ENCODE data around the gene RTN4R.

- TF ChIP-seq BRD4 (IDR thresholded peaks at IDR 0.05) = no peak
- TF ChIP-seq CTCF (IDR thresholded peaks at IDR 0.05 in 2 of 3, conservative IDR thresholded peaks at IDR 0.05 in 1 of 3; ENCODE audit: insufficient read depth in 2 of 3, low read depth in 1 of 3, low read length in 3 of 3) = no peak
- no peak for TF ChIP-seq STAG1 (CRISPR knock-in tag; IDR thresholded peaks at IDR 0.05; ENCODE audit: borderline replicate concordance)
- no peak for TF ChIP-seq BACH1 (tag; IDR thresholded peaks at IDR 0.05)
- TF ChIP-seq SAP30 (IDR thresholded peaks at IDR 0.05; ENCODE audit: borderline replicate concordance, insufficient read depth, low read depth, low read length, poor library complexity, severe bottlenecking) = no peak
- no peak for TF ChIP-seq REST (IDR thresholded peaks at IDR 0.05; ENCODE audit: borderline replicate concordance)
- TF ChIP-seq REST (CRISPR knock-in tag; IDR thresholded peaks at IDR 0.05; ENCODE audit: low read depth) = no peak
- no peak for TF ChIP-seq RCOR1 (IDR thresholded peaks at IDR 0.05; ENCODE audit: borderline replicate concordance in 1 of 2, low read depth in 2 of 2, low read length in 2 of 2)
- no peak for TF ChIP-seq NFATC3 (IDR thresholded peaks at IDR 0.05)
- no peak for TF ChIP-seq GABPA (tag; conservative IDR thresholded peaks at IDR 0.05; ENCODE audit: low read depth)
- TF ChIP-seq MAX (CRISPR knock-in tag; IDR thresholded peaks at IDR 0.05) = no peak
- TF ChIP-seq SNRNP70 (optimal IDR thresholded peaks at IDR 0.05; ENCODE audit: low read depth, low read length) = no peak
- TF ChIP-seq ESRRA (IDR thresholded peaks at IDR 0.05; ENCODE audit: borderline replicate concordance, low read depth) = no peak
- TF ChIP-seq ZNF197 (CRISPR knock-in tag; IDR thresholded peaks at IDR 0.05; ENCODE audit: low read depth) = no peak
Observed at GRCh38 chr22:20282901-20283673, 15.0 kb upstream of the RTN4R start.

All from K562 (cell line).